Activated T-helper 17 cell treated with anti-CD3 and anti-CD28 coated beads, Interleukin-2, amount 50 U/mL, for 72 hours (primary cell): Measurements from ENCODE around the gene EBLN2. TPM values are rescaled to one million over a fixed set of nuclear protein-coding genes. Genes with fewer than 3 reads are reported as not detected.
A peak's percentile ranks its signal among the peaks of the same experiment; 100 is the strongest.

Experiments used
- ATAC-seq: fragments of 150-1000 bp; cut with Tn5 transposase; replicated peaks from 2 replicates; pipeline ENCODE4 v1.10.0; 2021; ENCODE audit warnings: mild to moderate bottlenecking, moderate library complexity
- H3K27ac Mint-ChIP-seq: one replicate; pipeline ENCODE4 v1.8.0; 2022; ENCODE audit warnings: mixed read lengths
- H3K27me3 Mint-ChIP-seq: one replicate; pipeline ENCODE4 v1.8.0; 2022; ENCODE audit warnings: mixed read lengths
- H3K36me3 Mint-ChIP-seq: one replicate; pipeline ENCODE4 v1.8.0; 2022; ENCODE audit warnings: low read depth, mild to moderate bottlenecking, mixed read lengths
- H3K4me1 Mint-ChIP-seq: one replicate; pipeline ENCODE4 v1.8.0; 2022; ENCODE audit warnings: mixed read lengths
- H3K4me3 Mint-ChIP-seq: one replicate; pipeline ENCODE4 v1.8.0; 2022; ENCODE audit warnings: mild to moderate bottlenecking, mixed read lengths
- H3K9me3 Mint-ChIP-seq: one replicate; pipeline ENCODE4 v1.8.0; 2022; ENCODE audit warnings: mixed read lengths
- total RNA-seq, 2 donors: library from RNA; stranded (reverse); gene quantifications; one replicate each; pipeline ENCODE4 v1.2.3, GENCODE V29; 2022

The EBLN2 gene
- total RNA-seq, 2 donors from 2014 or later: 8.2 to 9.8 TPM

DNA sequence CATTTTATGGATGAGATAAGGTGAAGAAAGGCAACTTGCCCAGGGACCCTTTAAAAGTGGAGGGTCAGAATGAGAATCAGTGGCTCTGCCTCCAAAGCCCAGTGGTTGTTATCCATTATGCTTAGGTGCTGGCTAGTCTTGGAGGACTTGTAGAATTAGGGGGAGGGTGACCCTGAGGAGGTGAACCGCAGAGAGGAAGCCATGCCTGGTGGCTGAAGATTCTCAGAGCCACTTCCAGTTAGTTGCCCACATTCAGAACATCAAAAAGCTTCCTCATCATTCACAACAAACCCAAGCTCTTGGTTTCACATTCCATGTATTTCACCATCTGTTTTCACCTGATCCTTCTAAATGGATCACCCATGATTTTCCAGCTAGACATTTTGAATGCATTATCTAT, 11.2 kb downstream of the EBLN2 start:
- ATAC-seq: no peak
- Mint-ChIP-seq H3K27ac (no peak overlapping the region), H3K27me3 (no peaks in the 10 kb centered on the region), H3K36me3 (no peaks in the 10 kb centered on the region), H3K9me3 (no peaks in the 10 kb centered on the region), H3K4me3 (no peak overlapping the region), H3K4me1 (peaks cover 12% of the 10 kb centered on the region)

DNA sequence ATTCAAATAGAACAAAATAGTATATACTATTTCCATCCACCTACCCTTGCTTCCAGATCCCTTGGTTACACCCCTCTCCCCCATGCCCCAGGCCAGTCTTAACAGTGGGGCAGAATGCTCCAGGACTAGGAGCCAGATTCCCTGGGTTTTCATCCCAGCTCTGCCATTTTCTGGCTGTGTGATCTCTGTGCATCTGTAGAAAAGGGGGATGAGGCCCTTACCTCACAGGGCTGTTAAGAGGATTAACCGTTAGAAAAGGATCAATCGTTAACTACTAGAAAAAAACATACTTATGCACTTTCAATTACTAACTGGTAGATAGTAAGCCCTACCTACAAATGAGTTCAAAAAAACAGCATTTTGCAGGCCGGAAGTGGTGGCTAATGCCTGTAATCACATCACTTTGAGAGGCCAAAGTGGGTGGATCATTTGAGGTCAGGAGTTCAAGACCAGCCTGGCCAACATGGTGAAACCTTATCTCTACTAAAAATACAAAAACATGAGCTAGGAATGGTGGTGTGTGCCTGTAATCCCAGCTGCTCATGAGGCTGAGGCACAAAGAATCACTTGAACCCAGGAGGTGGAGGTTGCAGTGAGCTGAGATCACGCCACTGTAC, 11.7 kb downstream of the EBLN2 start:
- Mint-ChIP-seq H3K27me3 (no peaks in the 10 kb centered on the region), H3K36me3 (no peaks in the 10 kb centered on the region), H3K9me3 (no peaks in the 10 kb centered on the region), H3K4me3 (no peak overlapping the region), H3K27ac (no peak overlapping the region), H3K4me1 (peaks cover 12% of the 10 kb centered on the region)
- ATAC-seq: no peak

- Mint-ChIP-seq H3K4me3 (no peak overlapping the region), H3K9me3 (no peaks in the 10 kb centered on the region), H3K4me1 (peaks cover 12% of the 10 kb centered on the region), H3K27me3 (no peaks in the 10 kb centered on the region), H3K27ac (no peak overlapping the region), H3K36me3 (no peaks in the 10 kb centered on the region)
- ATAC-seq: no peak
Observed at GRCh38 chr3:73074781-73075180, 13.3 kb downstream of the EBLN2 start.

DNA sequence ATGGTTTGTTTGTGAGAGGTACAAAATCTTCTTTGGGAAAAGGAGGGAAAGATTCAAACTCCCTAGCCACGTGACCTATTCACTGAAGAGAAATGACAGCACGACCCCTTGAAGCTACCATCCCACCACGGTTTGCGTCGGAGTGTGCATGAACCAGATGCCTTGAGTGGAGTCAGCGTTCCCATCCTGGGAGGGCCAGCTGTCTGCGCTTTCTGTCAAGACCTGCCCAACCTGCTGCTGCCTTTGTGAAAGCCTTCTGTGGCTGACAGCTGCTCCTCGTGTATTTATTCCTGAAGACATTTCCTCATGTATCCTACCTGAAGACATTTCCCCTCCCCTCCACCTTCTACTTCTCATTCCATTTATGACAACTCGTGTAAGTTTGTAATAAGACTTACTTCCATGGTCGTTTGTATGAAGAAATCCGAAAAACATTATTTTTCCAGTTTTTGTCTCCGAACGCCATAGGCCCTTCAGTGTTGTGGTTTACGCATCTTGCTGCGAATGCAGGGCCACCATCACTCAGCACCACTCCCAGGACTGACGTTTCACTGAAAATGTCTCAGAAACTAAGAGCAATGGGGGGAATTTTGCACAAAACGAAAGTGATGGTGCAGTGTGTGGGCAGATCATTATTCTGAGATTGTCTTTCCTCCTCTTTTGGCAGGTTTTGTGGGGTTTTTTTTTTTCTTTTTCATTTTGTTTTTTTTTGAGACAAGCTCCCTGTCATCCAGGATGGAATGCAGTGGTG, 18.9 kb downstream of the EBLN2 start:
- Mint-ChIP-seq H3K36me3 (no peaks in the 10 kb centered on the region), H3K4me3 (no peak overlapping the region), H3K4me1 (peaks cover 8% of the 10 kb centered on the region), H3K27ac (no peak overlapping the region), H3K9me3 (no peaks in the 10 kb centered on the region), H3K27me3 (no peaks in the 10 kb centered on the region)
- ATAC-seq: peak; percentile 76

DNA sequence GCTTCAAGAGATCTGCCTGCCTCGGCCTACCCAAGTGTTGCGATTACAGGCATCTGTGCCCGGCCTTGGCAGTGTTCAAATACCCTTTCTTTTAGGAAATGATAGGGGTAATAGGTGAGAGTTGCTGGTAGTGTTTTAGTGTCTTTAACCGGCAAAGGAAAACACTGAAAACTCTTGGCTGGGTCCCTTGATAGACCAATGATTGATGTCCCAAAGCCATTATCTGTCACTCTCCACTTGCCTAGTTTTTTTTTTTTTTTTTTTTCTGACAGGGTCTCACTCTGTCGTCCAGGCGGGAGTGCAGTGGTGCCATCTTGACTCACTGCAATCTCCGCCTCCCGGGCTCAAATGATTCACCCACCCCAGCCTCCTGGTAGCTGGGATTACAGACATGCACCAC, 19.7 kb downstream of the EBLN2 start:
- H3K27ac Mint-ChIP-seq: no peak overlapping the region
- peaks cover 12% of the 10 kb centered on the region for H3K4me1 Mint-ChIP-seq
- no peaks in the 10 kb centered on the region for H3K27me3 Mint-ChIP-seq
- no peak overlapping the region for H3K4me3 Mint-ChIP-seq
- no peaks in the 10 kb centered on the region for H3K9me3 Mint-ChIP-seq
- no peak for ATAC-seq
- no peaks in the 10 kb centered on the region for H3K36me3 Mint-ChIP-seq

- Mint-ChIP-seq H3K4me3 (no peak overlapping the region), H3K4me1 (peaks cover 15% of the 10 kb centered on the region), H3K36me3 (no peaks in the 10 kb centered on the region), H3K27me3 (no peaks in the 10 kb centered on the region), H3K27ac (no peak overlapping the region), H3K9me3 (no peaks in the 10 kb centered on the region)
- peak; percentile 31 for ATAC-seq
Observed at GRCh38 chr3:73084170-73084569, 22.7 kb downstream of the EBLN2 start.

DNA sequence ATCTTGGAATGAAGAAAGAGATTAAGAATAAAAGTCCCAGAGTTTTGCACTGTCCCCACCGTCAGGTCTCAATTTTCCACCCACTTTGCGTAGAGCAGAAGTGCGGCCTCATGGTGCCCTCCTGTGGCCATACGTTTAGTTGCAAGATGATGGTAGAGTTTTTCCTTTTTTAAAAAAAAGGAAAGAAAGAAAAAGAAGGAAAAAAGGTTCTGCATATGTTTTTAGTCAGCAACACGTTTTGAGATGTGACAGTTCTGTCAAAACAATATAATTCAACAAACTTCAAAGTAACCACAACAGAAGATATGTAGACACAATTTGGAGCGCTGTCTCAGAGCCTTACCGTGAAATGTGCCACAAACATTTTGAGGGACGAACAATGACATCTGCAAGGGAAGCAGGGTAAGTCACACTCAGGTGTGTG, 24.6 kb downstream of the EBLN2 start:
- Mint-ChIP-seq H3K27me3 (no peaks in the 10 kb centered on the region), H3K4me1 (peaks cover 7% of the 10 kb centered on the region), H3K4me3 (peak overlapping the region; percentile 31), H3K27ac (no peak overlapping the region), H3K36me3 (no peaks in the 10 kb centered on the region), H3K9me3 (no peaks in the 10 kb centered on the region)
- ATAC-seq: peak; percentile 48

GRCh38 chr3:73094129-73094528, 32.7 kb downstream of the EBLN2 start:
- Mint-ChIP-seq H3K4me1 (peaks cover 10% of the 10 kb centered on the region), H3K36me3 (no peaks in the 10 kb centered on the region), H3K27ac (no peak overlapping the region), H3K4me3 (no peak overlapping the region), H3K27me3 (peaks cover 5% of the 10 kb centered on the region), H3K9me3 (no peaks in the 10 kb centered on the region)
- no peak for ATAC-seq

GRCh38 chr3:73094951-73095350, 33.5 kb downstream of the EBLN2 start:
- H3K27me3 Mint-ChIP-seq: peaks cover 5% of the 10 kb centered on the region
- no peaks in the 10 kb centered on the region for H3K9me3 Mint-ChIP-seq
- no peak overlapping the region for H3K27ac Mint-ChIP-seq
- ATAC-seq: no peak
- peaks cover 10% of the 10 kb centered on the region for H3K4me1 Mint-ChIP-seq
- no peaks in the 10 kb centered on the region for H3K36me3 Mint-ChIP-seq
- H3K4me3 Mint-ChIP-seq: no peak overlapping the region

DNA sequence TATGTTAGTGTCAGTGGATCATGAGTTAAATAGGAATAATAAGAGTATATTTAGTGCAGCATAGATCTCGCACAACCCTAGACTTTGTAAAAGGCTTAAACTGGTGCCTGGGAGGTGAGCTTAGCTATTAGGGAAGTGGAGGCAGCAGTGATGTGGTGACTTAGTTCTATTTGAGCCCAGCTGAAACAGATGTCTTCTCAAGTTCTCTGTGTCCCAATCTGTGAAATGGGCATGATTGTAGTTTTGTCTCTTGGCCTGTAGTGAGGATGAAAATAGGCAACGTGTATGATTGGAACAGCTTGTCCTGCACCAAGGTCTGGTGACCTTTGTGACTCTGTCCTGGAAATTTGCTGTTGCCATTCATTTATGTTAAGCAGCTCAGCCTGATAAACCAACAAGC, 34.7 kb downstream of the EBLN2 start:
- no peak for ATAC-seq
- H3K4me3 Mint-ChIP-seq: no peak overlapping the region
- no peaks in the 10 kb centered on the region for H3K36me3 Mint-ChIP-seq
- H3K9me3 Mint-ChIP-seq: no peaks in the 10 kb centered on the region
- H3K27ac Mint-ChIP-seq: no peak overlapping the region
- peaks cover 10% of the 10 kb centered on the region for H3K4me1 Mint-ChIP-seq
- peaks cover 5% of the 10 kb centered on the region for H3K27me3 Mint-ChIP-seq

DNA sequence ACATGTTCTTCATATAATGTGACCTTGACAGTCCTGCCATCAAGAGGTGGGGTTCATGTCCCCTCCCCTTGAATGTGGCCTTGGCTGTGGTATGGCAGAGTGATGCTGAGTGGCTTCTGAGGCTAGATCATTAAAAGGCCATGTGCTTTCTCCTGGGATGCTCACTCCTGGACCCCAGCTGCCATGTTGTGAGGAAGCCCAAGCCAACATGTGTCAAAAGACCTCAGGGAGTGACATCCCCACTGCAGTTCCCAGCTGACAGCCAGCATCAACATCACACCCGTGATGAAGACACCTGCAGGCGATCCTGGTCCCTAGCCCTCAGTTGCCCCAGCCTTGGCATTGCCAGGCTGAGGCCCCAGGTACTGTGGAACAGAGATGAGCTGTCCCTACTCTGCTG, 36.6 kb downstream of the EBLN2 start:
- Mint-ChIP-seq H3K27ac (no peak overlapping the region), H3K36me3 (no peaks in the 10 kb centered on the region), H3K4me3 (no peak overlapping the region), H3K9me3 (no peaks in the 10 kb centered on the region), H3K27me3 (peaks cover 5% of the 10 kb centered on the region), H3K4me1 (peaks cover 10% of the 10 kb centered on the region)
- ATAC-seq: no peak

DNA sequence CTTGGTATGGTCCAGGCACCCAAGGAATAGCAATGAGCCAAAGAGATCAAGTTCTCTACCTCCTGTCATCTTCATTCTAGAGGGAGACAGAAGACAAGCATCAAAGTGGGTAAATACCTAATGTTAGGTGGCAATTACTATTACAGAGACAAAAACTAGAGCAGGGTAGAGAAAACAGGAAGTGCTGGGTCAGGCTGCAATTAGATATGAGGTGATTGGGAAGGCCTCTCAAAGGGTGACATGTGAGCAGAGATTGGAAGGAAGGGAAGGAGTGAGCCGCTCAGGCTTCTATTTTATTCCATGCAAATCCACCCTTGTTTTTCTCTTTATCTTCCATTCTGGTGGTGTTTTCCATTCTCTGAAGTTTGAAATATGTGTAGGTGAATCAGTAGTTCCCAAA, 37.4 kb downstream of the EBLN2 start:
- peaks cover 5% of the 10 kb centered on the region for H3K27me3 Mint-ChIP-seq
- H3K27ac Mint-ChIP-seq: no peak overlapping the region
- H3K4me1 Mint-ChIP-seq: peaks cover 10% of the 10 kb centered on the region
- no peak for ATAC-seq
- no peak overlapping the region for H3K4me3 Mint-ChIP-seq
- H3K36me3 Mint-ChIP-seq: no peaks in the 10 kb centered on the region
- H3K9me3 Mint-ChIP-seq: no peaks in the 10 kb centered on the region

GRCh38 chr3:73100741-73101559, 39.5 kb downstream of the EBLN2 start:
- Mint-ChIP-seq H3K4me1 (peaks cover 5% of the 10 kb centered on the region), H3K36me3 (no peaks in the 10 kb centered on the region), H3K4me3 (no peak overlapping the region), H3K27me3 (peaks cover 5% of the 10 kb centered on the region), H3K27ac (no peak overlapping the region), H3K9me3 (no peaks in the 10 kb centered on the region)
- ATAC-seq: peak; percentile 66

GRCh38 chr3:73101881-73102280, 40.4 kb downstream of the EBLN2 start:
- Mint-ChIP-seq H3K36me3 (no peaks in the 10 kb centered on the region), H3K9me3 (no peaks in the 10 kb centered on the region), H3K27me3 (no peaks in the 10 kb centered on the region), H3K4me3 (no peak overlapping the region), H3K4me1 (peaks cover 5% of the 10 kb centered on the region), H3K27ac (no peak overlapping the region)
- ATAC-seq: no peak

GRCh38 chr3:73107215-73107614, 45.8 kb downstream of the EBLN2 start:
- Mint-ChIP-seq H3K4me3 (no peak overlapping the region), H3K9me3 (no peaks in the 10 kb centered on the region), H3K36me3 (no peaks in the 10 kb centered on the region), H3K27ac (no peak overlapping the region), H3K4me1 (no peaks in the 10 kb centered on the region), H3K27me3 (peaks cover 11% of the 10 kb centered on the region)
- no peak for ATAC-seq
